ENCODE measurements around the gene INF2. TPM values are rescaled to one million over a fixed set of nuclear protein-coding genes. Genes with fewer than 3 reads are reported as not detected.

Gene INF2
- total and polyA plus RNA-seq, 2 donors (not counting 3 experiments of a cell fraction or from before 2014, with no cell fraction given) = 55.3 to 124 TPM

GRCh38 chr14:104745431-104745830, 56.0 kb downstream of the INF2 start:
- H3K9me1 ChIP-seq (replicated peaks; ENCODE audit: control insufficient read depth, extremely low read depth, insufficient read depth, low read length) = no peaks in the 10 kb centered on the region
- FAIRE-seq (no peak), DNase-seq (ENCODE audit: low read depth, low spot score) (no peak)
- no peak overlapping the region for H3K4me2 ChIP-seq (ENCODE audit: insufficient read depth, low read length)
- H3K27ac ChIP-seq (ENCODE audit: insufficient read depth, low read depth, low read length) = no peak overlapping the region
- H3K4me1 ChIP-seq (ENCODE audit: control insufficient read depth, extremely low read depth, insufficient read depth, low read length) = no peaks in the 10 kb centered on the region
- ChIA-PET CTCF (no interaction called here), POLR2A (no interaction called here)
- H4K20me1 ChIP-seq (replicated peaks; ENCODE audit: control insufficient read depth, extremely low read depth, insufficient read depth, low read length) = no peaks in the 10 kb centered on the region
- H3K27me3 ChIP-seq (ENCODE audit: control insufficient read depth in 2 of 2, insufficient read depth in 2 of 2, low read length in 2 of 2) = no peaks in the 10 kb centered on the region
- intact Hi-C loops (cut with micrococcal nuclease) = no loop called here
- H3K79me2 ChIP-seq (ENCODE audit: control insufficient read depth, insufficient read depth, low read length) = no peaks in the 10 kb centered on the region
- no peak overlapping the region for H3K9ac ChIP-seq (replicated peaks; ENCODE audit: extremely low read depth, insufficient read depth, low read length)
- BruUV-seq (replicated peaks) = no TSS peak
- dilution Hi-C loops (cut with MboI; ENCODE audit: extremely low pct_ligation_motif_present, low sequenced_read_pairs) = no loop called here
- no peaks in the 10 kb centered on the region for H3K9me3 ChIP-seq (replicated peaks; ENCODE audit: control insufficient read depth, insufficient read depth, low read length)
- no peak overlapping the region for H3K4me3 ChIP-seq (replicated peaks in 1 of 3; ENCODE audit: insufficient read depth in 1 of 3, low read depth in 1 of 3, low read length in 3 of 3)
- H3K36me3 ChIP-seq (ENCODE audit: control insufficient read depth in 2 of 2, extremely low read depth in 1 of 2, insufficient read depth in 2 of 2, low read length in 2 of 2) = no peaks in the 10 kb centered on the region
- H2AFZ ChIP-seq (ENCODE audit: low read depth, low read length) = no peak overlapping the region
- no peak for TF ChIP-seq POLR2A (IDR thresholded peaks at IDR 0.05; ENCODE audit: low read depth, low read length)
- TF ChIP-seq MAX (IDR thresholded peaks at IDR 0.05; ENCODE audit: insufficient read depth, insufficient read length) = no peak
- TF ChIP-seq GATA2 (IDR thresholded peaks at IDR 0.05; ENCODE audit: insufficient read depth, insufficient read length, low read depth, low read length) = no peak
- TF ChIP-seq FOS (IDR thresholded peaks at IDR 0.05; ENCODE audit: borderline replicate concordance, insufficient read depth, low read length) = no peak
- TF ChIP-seq MYC (IDR thresholded peaks at IDR 0.05; ENCODE audit: low read depth, low read length) = no peak
- no peak for TF ChIP-seq EZH2 (IDR thresholded peaks at IDR 0.05; ENCODE audit: borderline replicate concordance, low read depth, low read length, severe bottlenecking)
- TF ChIP-seq CTCF (IDR thresholded peaks at IDR 0.05; ENCODE audit: extremely low read depth in 1 of 2, insufficient read depth in 1 of 2, low read depth in 1 of 2, low read length in 2 of 2) = no peak
- no peak for TF ChIP-seq JUN (IDR thresholded peaks at IDR 0.05; ENCODE audit: borderline replicate concordance, insufficient read depth, insufficient read length, low read depth)
- no peak for TF ChIP-seq POLR2AphosphoS5 (IDR thresholded peaks at IDR 0.05; ENCODE audit: insufficient read depth, low read depth, low read length)

Data from endothelial cell of umbilical vein (primary cell).